SJSA1 (cell line): ENCODE results near the gene NGB. TPM values are rescaled to one million over a fixed set of nuclear protein-coding genes. Genes with fewer than 3 reads are reported as not detected.
A peak's percentile ranks its signal among the peaks of the same experiment; 100 is the strongest.
"Not testable (repeated sequence)": the region's sequence is repeated elsewhere in the genome, so short reads cannot be mapped to it uniquely, and the experiment has no call there.

Experiments used
- DNase-seq, 2 experiments: peaks; one replicate each; pipeline ENCODE4 v3.0.0-alpha.2; 2015 to 2020; ENCODE audit warnings: low spot score in 2 of 2, low read depth in 1 of 2
- H3K27ac ChIP-seq: fragments of 250-450 bp; sonication (Bioruptor Pico); 2 replicates; pipeline ENCODE4 v1.5.1; 2020; ENCODE audit warnings: mild to moderate bottlenecking, moderate library complexity
- H3K27me3 ChIP-seq: fragments of 250-450 bp; sonication (Bioruptor Pico); replicated peaks from 2 replicates; pipeline ENCODE4 v1.5.1; 2020; ENCODE audit warnings: mild to moderate bottlenecking, moderate library complexity
- H3K36me3 ChIP-seq: fragments of 250-450 bp; sonication (Bioruptor Pico); 2 replicates; pipeline ENCODE4 v1.5.1; 2020; ENCODE audit warnings: mild to moderate bottlenecking
- H3K4me1 ChIP-seq: fragments of 250-450 bp; sonication (Bioruptor Pico); replicated peaks from 2 replicates; pipeline ENCODE4 v1.6.1; 2021; ENCODE audit warnings: mild to moderate bottlenecking
- H3K4me3 ChIP-seq: fragments of 250-450 bp; sonication (Bioruptor Pico); 2 replicates; pipeline ENCODE4 v1.5.1; 2020; ENCODE audit warnings: mild to moderate bottlenecking
- H3K9me3 ChIP-seq: fragments of 250-450 bp; sonication (Bioruptor Pico); replicated peaks from 2 replicates; pipeline ENCODE4 v1.5.1; 2020; ENCODE audit warnings: mild to moderate bottlenecking
- total RNA-seq: library from RNA; depleted of rRNA; stranded (reverse); fragments of >200 nt; shearing (Covaris generic); gene quantifications from 2 replicates; pipeline ENCODE4 v1.2.3, GENCODE V29; 2014

Gene NGB
- total RNA-seq, 1 experiment from 2014 or later: not detected

DNA sequence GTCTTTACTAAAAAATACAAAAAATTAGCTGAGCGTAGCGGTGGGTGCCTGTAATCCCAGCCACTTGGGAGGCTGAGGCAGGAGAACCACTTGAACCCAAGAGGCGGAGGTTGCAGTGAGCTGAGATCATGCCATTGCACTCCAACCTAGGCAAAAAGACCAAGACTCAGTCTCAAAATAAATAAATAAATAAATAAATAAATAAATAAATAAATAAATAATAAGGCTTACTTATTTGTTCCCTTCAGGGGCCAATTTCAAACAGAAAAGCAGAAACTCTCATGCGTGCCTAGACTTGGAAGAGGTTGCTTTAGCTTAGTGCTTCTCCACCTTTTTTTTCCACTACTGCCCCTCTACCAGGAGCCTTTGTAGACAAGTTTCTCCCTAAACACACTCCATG is 9.9 kb upstream of the NGB start:
- H3K9me3 ChIP-seq, H3K27ac ChIP-seq, H3K4me3 ChIP-seq, H3K36me3 ChIP-seq, H3K4me1 ChIP-seq, DNase-seq, H3K27me3 ChIP-seq: not testable (repeated sequence)

DNA sequence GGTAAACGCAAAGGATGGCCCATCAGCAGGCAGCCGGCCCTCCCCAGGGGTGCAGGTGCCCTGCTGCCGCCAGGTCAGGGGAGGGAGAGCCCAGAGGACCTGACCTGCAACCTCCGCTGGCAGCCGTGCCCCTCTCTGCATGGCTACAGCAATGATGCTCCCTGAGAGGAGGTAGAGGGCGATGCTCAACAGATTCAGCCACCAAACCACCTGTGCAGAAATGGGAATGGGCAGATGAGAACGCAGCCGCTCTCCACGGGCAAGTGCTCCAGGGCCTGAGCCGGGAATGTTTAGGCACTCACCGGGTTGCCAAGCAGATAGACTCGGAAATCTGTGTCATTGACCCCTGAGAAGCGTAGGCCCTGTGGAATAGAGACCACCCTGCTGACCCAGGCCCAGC is 8.7 kb upstream of the NGB start:
- DNase-seq: no peak
- H3K36me3 ChIP-seq: peaks cover 2% of the 10 kb centered on the region; the same call in 1 of the 2 replicates
- no peak overlapping the region for H3K4me3 ChIP-seq
- H3K27ac ChIP-seq: no peak overlapping the region
- H3K27me3 ChIP-seq: no peaks in the 10 kb centered on the region
- no peaks in the 10 kb centered on the region for H3K9me3 ChIP-seq
- H3K4me1 ChIP-seq: no peaks in the 10 kb centered on the region

GRCh38 chr14:77278461-77279230 is 7.6 kb upstream of the NGB start:
- Histone ChIP-seq H3K36me3 (peaks cover 2% of the 10 kb centered on the region; the same call in 1 of the 2 replicates), H3K9me3 (no peaks in the 10 kb centered on the region), H3K27me3 (no peaks in the 10 kb centered on the region), H3K4me1 (no peaks in the 10 kb centered on the region), H3K4me3 (no peak overlapping the region), H3K27ac (no peak overlapping the region)
- DNase-seq: no peak

DNA sequence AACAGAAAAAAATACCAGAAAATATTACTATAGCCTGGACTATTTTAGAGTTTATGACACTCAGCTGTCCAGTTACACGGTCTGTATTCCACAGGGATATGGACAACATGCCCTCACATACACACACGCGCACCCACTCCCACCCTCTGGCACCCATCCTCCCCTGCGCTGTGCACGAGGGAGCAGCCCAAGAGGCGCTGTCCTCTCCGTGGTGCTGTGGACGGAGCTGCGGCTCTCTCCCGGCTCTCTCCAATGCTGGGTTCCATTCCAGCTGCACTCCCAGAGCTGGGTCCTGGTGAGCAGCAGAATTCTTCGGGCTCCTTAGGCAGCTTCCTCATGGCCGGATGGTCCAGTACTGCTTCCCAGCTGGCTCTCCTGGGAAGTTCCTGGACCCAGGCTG is 6.0 kb upstream of the NGB start:
- Histone ChIP-seq H3K27me3 (no peaks in the 10 kb centered on the region), H3K36me3 (no peaks in the 10 kb centered on the region), H3K27ac (no peak overlapping the region), H3K9me3 (no peaks in the 10 kb centered on the region), H3K4me1 (no peaks in the 10 kb centered on the region), H3K4me3 (no peak overlapping the region)
- no peak for DNase-seq

DNA sequence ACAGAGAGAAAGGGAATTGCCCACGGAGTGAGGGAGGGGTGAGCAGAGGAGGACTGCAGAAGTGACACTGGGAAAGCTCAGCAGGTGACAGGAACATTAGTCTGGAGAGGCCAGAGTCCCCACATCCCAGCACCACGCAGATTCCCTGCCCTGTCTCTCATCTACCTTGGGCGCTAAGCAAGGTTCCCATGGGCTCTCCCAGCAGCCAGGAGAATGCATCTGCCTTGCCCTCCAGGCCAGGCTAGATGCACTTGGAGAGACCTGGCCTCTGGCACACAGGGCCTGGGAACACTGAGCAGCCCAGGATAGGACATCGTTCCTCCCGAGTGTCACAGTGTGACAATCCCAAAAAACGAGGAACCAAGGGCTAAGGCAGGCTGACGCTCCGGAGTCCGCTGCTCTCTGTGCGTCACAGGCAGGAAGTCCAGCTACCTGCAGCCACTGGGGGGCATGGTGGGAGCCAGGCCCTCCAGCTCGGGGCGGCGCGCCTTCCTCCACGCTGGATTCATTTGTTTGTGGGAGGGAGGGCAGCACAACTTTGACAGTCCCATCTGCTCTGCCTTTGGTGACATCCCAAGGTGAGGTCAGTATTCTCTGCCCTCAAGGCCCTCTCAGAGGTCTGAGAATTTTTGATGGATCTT is 5.4 kb upstream of the NGB start:
- Histone ChIP-seq H3K27me3 (peaks cover 1% of the 10 kb centered on the region), H3K9me3 (no peaks in the 10 kb centered on the region), H3K4me1 (no peaks in the 10 kb centered on the region), H3K36me3 (no peaks in the 10 kb centered on the region), H3K27ac (no peak overlapping the region), H3K4me3 (no peak overlapping the region)
- DNase-seq: no peak

DNA sequence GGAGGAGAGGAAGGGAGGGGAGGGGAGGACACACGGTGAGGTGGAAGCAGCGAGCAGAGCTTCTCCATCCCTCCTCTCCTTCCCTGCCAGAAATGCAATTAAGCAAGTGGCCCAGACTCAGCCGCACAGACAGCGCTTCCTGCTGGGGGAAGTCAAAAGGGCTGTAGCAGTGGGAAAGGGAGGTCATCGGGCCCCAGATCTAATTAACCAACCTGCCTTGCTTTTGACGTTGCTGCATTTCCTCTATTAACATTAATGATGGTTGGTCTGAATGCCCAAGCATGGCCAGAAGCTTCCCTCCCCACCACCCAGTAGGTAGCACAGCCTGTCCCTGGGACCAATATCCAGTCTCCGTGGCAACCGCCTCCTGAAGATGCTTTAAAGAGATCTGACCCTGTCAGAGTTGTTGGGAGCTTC is 4.6 kb upstream of the NGB start:
- Histone ChIP-seq H3K27me3 (peaks cover 9% of the 10 kb centered on the region), H3K36me3 (no peaks in the 10 kb centered on the region), H3K4me3 (no peak overlapping the region), H3K4me1 (no peaks in the 10 kb centered on the region), H3K9me3 (no peaks in the 10 kb centered on the region), H3K27ac (no peak overlapping the region)
- no peak for DNase-seq

DNA sequence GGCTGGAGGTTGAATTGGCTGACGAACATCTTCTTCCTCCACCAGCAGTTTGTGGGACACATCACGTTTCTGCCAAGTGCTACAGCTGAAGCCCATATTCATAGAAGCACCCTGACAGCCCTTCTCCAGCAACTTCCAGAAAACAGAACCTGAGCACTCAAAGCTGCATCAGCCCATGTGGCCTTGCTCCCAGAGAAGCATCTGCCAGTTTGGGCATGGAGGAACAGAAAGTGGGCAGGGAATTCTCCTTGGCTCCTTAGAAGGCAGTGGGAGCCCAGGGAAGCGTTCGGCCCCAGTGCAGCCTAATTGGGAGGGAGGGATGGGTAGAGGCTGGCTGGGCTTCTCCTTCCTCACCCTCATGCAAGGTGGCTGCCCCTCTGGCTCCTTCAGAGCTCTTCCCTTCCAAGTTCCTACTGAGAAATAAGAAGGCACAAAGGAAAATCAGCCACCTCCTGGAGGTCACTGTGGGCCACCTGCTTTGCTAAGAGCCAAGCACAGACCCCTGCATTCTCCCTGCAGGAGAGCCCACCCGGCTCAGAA is 4.1 kb upstream of the NGB start:
- DNase-seq: no peak
- H3K4me3 ChIP-seq: no peak overlapping the region
- no peaks in the 10 kb centered on the region for H3K9me3 ChIP-seq
- H3K27me3 ChIP-seq: peaks cover 14% of the 10 kb centered on the region
- no peaks in the 10 kb centered on the region for H3K4me1 ChIP-seq
- H3K27ac ChIP-seq: no peak overlapping the region
- H3K36me3 ChIP-seq: no peaks in the 10 kb centered on the region

DNA sequence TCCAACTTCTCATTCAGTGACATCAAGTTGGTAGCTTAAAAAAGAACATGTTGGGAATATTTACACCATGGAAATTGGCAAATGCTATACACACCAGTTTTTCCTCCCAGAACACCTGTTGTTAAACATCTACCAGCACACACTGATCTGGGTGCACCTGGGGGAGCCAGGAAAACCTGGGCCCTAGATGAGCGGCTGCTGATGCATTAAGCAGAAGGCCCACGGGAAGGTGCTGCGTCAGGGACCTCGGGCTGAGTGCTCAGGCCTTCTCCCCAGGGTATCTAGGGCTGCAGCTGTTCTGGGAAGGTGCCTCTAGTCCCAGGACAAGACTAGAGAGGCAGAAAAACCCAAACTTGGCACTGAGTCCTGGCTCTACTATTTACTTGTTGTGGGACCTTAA is 2.8 kb upstream of the NGB start:
- H3K4me3 ChIP-seq: no peak overlapping the region
- H3K4me1 ChIP-seq: no peaks in the 10 kb centered on the region
- H3K27me3 ChIP-seq: peaks cover 25% of the 10 kb centered on the region
- H3K27ac ChIP-seq: no peak overlapping the region
- DNase-seq: no peak
- H3K9me3 ChIP-seq: no peaks in the 10 kb centered on the region
- no peaks in the 10 kb centered on the region for H3K36me3 ChIP-seq

GRCh38 chr14:77272261-77272660 is 1.3 kb upstream of the NGB start:
- peaks cover 28% of the 10 kb centered on the region for H3K27me3 ChIP-seq

GRCh38 chr14:77270361-77271112 is 469 bp downstream of the NGB start:
- no peak for DNase-seq
- Histone ChIP-seq H3K36me3 (no peaks in the 10 kb centered on the region), H3K9me3 (no peaks in the 10 kb centered on the region), H3K4me3 (no peak overlapping the region), H3K4me1 (no peaks in the 10 kb centered on the region), H3K27ac (no peak overlapping the region), H3K27me3 (peaks cover 28% of the 10 kb centered on the region)

More at GRCh38 chr14:77272261-77272660, 1.3 kb upstream of the NGB start:
- no peak overlapping the region for H3K4me3 ChIP-seq
- no peak overlapping the region for H3K27ac ChIP-seq
- no peaks in the 10 kb centered on the region for H3K9me3 ChIP-seq
- no peaks in the 10 kb centered on the region for H3K4me1 ChIP-seq
- H3K36me3 ChIP-seq: no peaks in the 10 kb centered on the region
- DNase-seq: no peak

GRCh38 chr14:77268989-77269600 is 1.9 kb downstream of the NGB start:
- H3K36me3 ChIP-seq: no peaks in the 10 kb centered on the region
- no peak overlapping the region for H3K4me3 ChIP-seq
- H3K27ac ChIP-seq: no peak overlapping the region
- no peaks in the 10 kb centered on the region for H3K9me3 ChIP-seq
- no peaks in the 10 kb centered on the region for H3K4me1 ChIP-seq
- DNase-seq: peak in 1 of 2 experiments; percentile 31
- H3K27me3 ChIP-seq: peaks cover 28% of the 10 kb centered on the region

DNA sequence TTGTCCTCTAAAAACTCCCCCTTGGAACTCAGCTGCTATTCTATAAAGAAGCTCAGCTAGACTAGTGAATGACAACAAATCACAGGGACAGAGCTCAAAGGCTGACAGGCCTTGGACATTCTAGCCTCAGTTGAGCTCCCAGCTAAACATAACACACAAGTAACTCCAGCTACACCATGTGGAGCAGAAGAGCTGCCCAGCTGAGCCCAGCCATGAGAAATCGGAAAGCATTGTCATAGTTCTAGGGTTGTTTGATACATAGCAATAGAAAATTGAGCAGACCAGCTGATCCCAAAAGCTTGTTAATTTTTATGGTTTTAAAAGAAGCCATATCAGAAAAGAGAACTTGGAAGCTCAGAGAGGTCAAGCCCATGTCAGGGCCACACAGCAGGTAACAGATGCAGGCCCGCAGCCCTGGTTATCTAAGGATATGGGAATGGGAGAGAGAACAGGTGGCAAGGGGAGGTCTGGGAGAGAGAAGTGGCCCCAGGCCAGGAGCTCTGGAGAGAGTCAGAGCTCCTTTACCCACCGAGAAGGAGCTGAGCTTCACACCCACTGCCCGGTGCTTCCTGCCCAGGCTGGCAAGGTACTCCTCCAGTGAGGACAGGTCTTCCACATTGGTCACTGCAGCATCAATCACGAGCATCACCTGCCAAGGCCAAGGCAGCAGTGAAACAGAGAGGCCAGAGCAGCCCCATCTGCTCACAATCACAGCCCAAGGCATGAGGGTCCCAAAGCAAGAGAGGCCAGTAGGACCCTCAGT is 2.9 kb downstream of the NGB start:
- H3K27me3 ChIP-seq: peaks cover 34% of the 10 kb centered on the region
- no peak overlapping the region for H3K27ac ChIP-seq
- no peaks in the 10 kb centered on the region for H3K9me3 ChIP-seq
- H3K4me1 ChIP-seq: no peaks in the 10 kb centered on the region
- no peaks in the 10 kb centered on the region for H3K36me3 ChIP-seq
- H3K4me3 ChIP-seq: no peak overlapping the region
- DNase-seq: peak in 1 of 2 experiments; percentile 33

GRCh38 chr14:77266336-77266735 is 4.7 kb downstream of the NGB start:
- no peaks in the 10 kb centered on the region for H3K9me3 ChIP-seq
- H3K4me1 ChIP-seq: no peaks in the 10 kb centered on the region
- H3K36me3 ChIP-seq: no peaks in the 10 kb centered on the region
- H3K27ac ChIP-seq: no peak overlapping the region
- peaks cover 32% of the 10 kb centered on the region for H3K27me3 ChIP-seq
- no peak overlapping the region for H3K4me3 ChIP-seq
- DNase-seq: no peak
